ENCODE data around the gene NME7. TPM values are rescaled to one million over a fixed set of nuclear protein-coding genes. Genes with fewer than 3 reads are reported as not detected.
"Not testable (repeated sequence)": the region's sequence is repeated elsewhere in the genome, so short reads cannot be mapped to it uniquely, and the experiment has no call there.

The NME7 gene
- polyA plus RNA-seq, 4 donors = 42.6 to 185 (median 125) TPM

- DNase-seq (ENCODE audit: low read depth in 4 of 4, low spot score in 3 of 4) = no peak
Observed at GRCh38 chr1:169240449-169241232, 127.0 kb downstream of the NME7 start.

- no peak for DNase-seq (ENCODE audit: low read depth in 4 of 4, low spot score in 3 of 4)
Observed at GRCh38 chr1:169236880-169237279, 130.7 kb downstream of the NME7 start.

- DNase-seq (ENCODE audit: low read depth in 4 of 4, low spot score in 3 of 4) = no peak
Observed at GRCh38 chr1:169236143-169236542, 131.5 kb downstream of the NME7 start.

GRCh38 chr1:169235568-169235967, 132.0 kb downstream of the NME7 start:
- no peak for DNase-seq (ENCODE audit: low read depth in 4 of 4, low spot score in 3 of 4)

- DNase-seq (ENCODE audit: low read depth in 4 of 4, low spot score in 3 of 4) = no peak
Observed at GRCh38 chr1:169234780-169235179, 132.8 kb downstream of the NME7 start.

- no peak for DNase-seq (ENCODE audit: low read depth in 4 of 4, low spot score in 3 of 4)
Observed at GRCh38 chr1:169217636-169218035, 150.0 kb downstream of the NME7 start.

GRCh38 chr1:169214598-169214997, 153.0 kb downstream of the NME7 start:
- no peak for DNase-seq (ENCODE audit: low read depth in 4 of 4, low spot score in 3 of 4)

- no peak for DNase-seq (ENCODE audit: low read depth in 4 of 4, low spot score in 3 of 4)
Observed at GRCh38 chr1:169212088-169212487, 155.5 kb downstream of the NME7 start.

GRCh38 chr1:169207797-169208520, 159.6 kb downstream of the NME7 start:
- no peak for DNase-seq (ENCODE audit: low read depth in 4 of 4, low spot score in 3 of 4)

GRCh38 chr1:169204157-169204556, 163.4 kb downstream of the NME7 start:
- no peak for DNase-seq (ENCODE audit: low read depth in 4 of 4, low spot score in 3 of 4)

- DNase-seq (ENCODE audit: low read depth in 4 of 4, low spot score in 3 of 4) = no peak
Observed at GRCh38 chr1:169202791-169203665, 164.6 kb downstream of the NME7 start.

GRCh38 chr1:169201084-169201619, 166.4 kb downstream of the NME7 start:
- DNase-seq (ENCODE audit: low read depth in 4 of 4, low spot score in 3 of 4) = no peak

- DNase-seq (ENCODE audit: low read depth in 4 of 4, low spot score in 3 of 4) = no peak
Observed at GRCh38 chr1:169200319-169200718, 167.3 kb downstream of the NME7 start.

- no peak for DNase-seq (ENCODE audit: low read depth in 4 of 4, low spot score in 3 of 4)
Observed at GRCh38 chr1:169196581-169196980, 171.0 kb downstream of the NME7 start.

GRCh38 chr1:169196161-169196560, 171.4 kb downstream of the NME7 start:
- no peak for DNase-seq (ENCODE audit: low read depth in 4 of 4, low spot score in 3 of 4)

GRCh38 chr1:169193191-169193850, 174.3 kb downstream of the NME7 start:
- DNase-seq (ENCODE audit: low read depth in 4 of 4, low spot score in 3 of 4) = no peak

GRCh38 chr1:169186106-169186505, 181.5 kb downstream of the NME7 start:
- no peak for DNase-seq (ENCODE audit: low read depth in 4 of 4, low spot score in 3 of 4)

- no peak for DNase-seq (ENCODE audit: low read depth in 4 of 4, low spot score in 3 of 4)
Observed at GRCh38 chr1:169184812-169185211, 182.8 kb downstream of the NME7 start.

GRCh38 chr1:169180174-169180573, 187.4 kb downstream of the NME7 start:
- no peak for DNase-seq (ENCODE audit: low read depth in 4 of 4, low spot score in 3 of 4)

GRCh38 chr1:169179431-169179830, 188.2 kb downstream of the NME7 start:
- DNase-seq (ENCODE audit: low read depth in 4 of 4, low spot score in 3 of 4) = not testable (repeated sequence)

Measured in left renal pelvis (tissue), 4 donors.